ENCODE measurements around the gene AEBP1.

AEBP1 gene

DNA sequence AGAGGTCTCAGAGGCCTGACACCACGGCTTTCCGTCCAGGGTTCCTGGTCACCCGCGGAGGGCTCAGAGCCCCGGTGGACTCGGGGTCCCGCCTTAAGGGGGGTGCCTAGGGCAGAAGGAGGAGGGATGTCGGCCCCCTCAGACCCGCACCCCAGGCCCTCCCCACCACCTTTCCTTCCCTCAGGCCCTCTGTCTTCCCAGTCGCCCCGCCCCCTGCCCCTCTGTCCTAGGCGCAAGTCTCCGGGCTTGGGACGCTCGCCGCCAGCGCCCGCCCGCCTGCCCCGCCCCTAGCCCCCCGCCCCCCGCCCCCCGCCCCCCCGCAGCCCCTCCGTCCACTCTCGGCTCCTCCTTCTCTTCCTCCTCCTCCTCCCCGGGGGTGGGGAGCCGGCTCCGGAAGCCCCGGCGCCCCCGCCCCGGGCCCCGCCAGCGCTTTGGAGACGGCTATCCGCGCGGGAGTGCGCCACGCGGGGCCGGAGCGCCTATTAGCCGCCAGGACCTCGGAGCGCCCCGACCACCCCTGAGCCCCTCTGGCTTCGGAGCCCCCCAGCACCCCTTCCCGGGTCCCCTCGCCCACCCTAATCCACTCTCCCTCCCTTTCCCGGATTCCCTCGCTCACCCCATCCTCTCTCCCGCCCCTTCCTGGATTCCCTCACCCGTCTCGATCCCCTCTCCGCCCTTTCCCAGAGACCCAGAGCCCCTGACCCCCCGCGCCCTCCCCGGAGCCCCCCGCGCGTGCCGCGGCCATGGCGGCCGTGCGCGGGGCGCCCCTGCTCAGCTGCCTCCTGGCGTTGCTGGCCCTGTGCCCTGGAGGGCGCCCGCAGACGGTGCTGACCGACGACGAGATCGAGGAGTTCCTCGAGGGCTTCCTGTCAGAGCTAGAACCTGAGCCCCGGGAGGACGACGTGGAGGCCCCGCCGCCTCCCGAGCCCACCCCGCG is at the start of gene AEBP1:
TSS of gene AEBP1 (plus strand) at position 423 of the 937 bp plus-strand sequence. CDS start at position 744, 321 bp downstream.
- DNase-seq (ENCODE audit: low read depth in 2 of 3, low spot score in 1 of 3): no peak

GRCh38 chr7:44056681-44057080 is 47.5 kb upstream of the AEBP1 start:
- DNase-seq (ENCODE audit: low read depth in 2 of 3, low spot score in 1 of 3): no peak

DNA sequence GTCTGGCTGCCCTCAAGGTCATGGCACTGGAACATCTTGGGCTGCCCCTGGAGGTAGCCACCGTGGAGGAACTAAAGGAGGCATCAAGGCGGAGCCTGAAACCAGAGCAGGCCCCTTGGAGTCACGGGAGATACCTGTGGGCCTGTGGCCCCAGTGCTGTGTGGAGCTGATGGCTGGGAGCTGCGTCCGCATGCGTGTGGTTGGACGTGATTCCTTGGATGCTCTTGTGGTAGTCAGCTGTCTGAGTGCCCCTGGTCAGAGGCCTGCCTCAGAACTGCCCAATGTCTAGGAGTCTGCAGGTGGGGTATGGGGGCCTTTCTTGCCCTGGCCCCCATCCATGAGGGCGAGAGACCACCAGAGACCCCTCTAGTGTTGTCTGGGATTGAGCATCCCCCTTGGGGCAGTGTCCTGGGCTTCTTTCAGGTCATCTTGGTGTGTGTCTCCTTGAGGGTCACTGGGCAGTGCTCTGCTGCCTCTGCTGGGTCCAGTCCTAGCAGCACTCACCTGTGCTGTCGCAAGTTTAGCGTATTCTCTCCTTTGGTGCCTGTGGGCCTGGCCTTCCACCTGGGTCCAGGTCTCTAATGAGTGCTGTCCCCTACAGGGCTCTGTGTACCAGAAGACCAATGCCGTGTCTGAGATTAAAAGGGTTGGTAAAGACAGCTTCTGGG is 46.8 kb upstream of the AEBP1 start:
- no peak for DNase-seq (ENCODE audit: low read depth in 2 of 3, low spot score in 1 of 3)

DNA sequence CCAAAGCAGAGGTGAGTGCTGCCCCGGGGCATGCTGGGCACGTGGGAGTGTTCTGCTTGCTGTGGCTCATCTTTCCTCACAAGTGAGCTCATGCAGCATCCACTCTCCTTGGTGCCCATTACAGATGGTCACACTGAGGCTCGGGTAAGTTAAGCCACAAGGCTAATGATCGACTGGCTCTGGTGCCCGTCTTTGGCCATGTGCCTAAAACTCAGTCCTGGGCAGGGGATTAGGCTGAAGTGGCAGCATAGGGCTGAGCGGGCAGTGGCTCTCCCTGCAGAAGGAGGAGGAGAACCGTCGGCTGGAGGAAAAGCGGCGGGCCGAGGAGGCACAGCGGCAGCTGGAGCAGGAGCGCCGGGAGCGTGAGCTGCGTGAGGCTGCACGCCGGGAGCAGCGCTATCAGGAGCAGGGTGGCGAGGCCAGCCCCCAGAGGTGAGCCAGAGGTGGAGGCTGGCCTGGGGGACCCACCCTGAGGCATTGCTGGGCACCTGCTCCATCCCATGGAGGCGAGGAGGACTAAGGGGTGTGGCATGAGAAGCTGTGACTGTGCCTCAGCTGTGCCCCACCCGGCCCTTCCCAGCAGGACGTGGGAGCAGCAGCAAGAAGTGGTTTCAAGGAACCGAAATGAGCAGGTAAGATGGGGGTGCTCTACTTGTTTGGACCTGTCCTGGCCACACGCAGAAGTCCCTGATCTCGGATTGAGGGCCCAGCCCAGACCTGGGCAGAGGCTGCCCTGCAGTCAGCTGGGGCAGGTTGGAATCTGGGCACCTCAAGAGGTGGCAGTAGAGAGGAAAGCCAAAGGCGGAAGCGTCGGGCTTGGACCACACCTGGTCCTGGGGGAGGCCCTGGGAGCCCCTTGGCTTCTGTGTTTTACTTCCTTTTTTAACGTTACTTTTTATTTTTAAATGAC is 46.0 kb upstream of the AEBP1 start:
- DNase-seq (ENCODE audit: low read depth in 2 of 3, low spot score in 1 of 3): no peak

DNA sequence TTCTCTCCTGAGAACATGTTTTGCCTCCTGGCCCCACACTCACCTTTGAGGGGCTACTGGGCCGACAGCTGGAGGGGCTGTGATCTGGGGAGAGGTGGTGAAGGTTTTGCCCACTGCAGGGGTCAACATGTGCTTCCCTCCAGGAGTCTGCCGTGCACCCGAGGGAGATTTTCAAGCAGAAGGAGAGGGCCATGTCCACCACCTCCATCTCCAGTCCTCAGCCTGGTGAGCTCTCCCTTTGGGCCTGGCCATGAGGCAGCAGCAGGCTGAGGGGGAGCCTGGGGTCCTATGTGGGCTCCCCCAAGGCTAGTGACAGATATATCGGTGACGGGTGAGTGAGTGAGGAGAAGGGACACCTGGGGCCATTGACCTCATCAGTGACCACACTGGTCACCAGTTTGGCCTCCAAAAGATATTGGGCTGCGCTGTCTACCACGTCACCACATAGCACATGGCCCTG is 45.4 kb upstream of the AEBP1 start:
- no peak for DNase-seq (ENCODE audit: low read depth in 2 of 3, low spot score in 1 of 3)

DNA sequence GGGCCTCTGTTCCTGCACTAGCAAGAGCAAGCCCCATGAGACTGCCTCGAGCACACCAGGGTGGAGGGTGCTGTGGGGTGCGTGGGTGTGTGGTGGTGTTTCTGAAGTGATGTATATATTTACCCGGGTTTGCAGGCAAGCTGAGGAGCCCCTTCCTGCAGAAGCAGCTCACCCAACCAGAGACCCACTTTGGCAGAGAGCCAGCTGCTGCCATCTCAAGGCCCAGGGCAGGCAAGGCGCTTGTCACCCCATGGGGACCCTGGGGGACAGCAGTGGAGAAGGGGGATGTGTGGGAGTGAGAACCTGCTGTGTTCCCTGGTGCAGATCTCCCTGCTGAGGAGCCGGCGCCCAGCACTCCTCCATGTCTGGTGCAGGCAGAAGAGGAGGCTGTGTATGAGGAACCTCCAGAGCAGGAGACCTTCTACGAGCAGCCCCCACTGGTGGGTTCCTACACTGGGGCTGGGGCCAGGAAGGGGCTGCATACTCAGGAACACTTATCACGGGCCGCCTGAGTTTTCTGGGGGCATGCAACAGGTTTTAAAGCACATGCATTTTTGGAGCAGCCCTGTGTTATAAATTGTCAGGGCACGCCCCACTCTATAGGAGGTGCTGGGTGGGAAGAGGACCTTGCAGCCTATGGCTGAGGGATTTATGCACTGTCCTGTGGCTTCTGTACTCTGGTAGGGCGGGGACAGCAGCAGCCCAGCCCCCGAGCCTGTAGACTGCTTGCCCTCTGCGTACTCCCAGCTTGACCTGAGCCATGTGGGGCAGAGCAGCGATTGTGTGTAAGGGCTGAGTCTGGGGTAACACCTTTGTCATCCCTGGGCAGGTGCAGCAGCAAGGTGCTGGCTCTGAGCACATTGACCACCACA is 44.7 kb upstream of the AEBP1 start:
- DNase-seq (ENCODE audit: low read depth in 2 of 3, low spot score in 1 of 3): no peak

- no peak for DNase-seq (ENCODE audit: low read depth in 2 of 3, low spot score in 1 of 3)
Observed at GRCh38 chr7:44060091-44060947, 43.8 kb upstream of the AEBP1 start.

DNA sequence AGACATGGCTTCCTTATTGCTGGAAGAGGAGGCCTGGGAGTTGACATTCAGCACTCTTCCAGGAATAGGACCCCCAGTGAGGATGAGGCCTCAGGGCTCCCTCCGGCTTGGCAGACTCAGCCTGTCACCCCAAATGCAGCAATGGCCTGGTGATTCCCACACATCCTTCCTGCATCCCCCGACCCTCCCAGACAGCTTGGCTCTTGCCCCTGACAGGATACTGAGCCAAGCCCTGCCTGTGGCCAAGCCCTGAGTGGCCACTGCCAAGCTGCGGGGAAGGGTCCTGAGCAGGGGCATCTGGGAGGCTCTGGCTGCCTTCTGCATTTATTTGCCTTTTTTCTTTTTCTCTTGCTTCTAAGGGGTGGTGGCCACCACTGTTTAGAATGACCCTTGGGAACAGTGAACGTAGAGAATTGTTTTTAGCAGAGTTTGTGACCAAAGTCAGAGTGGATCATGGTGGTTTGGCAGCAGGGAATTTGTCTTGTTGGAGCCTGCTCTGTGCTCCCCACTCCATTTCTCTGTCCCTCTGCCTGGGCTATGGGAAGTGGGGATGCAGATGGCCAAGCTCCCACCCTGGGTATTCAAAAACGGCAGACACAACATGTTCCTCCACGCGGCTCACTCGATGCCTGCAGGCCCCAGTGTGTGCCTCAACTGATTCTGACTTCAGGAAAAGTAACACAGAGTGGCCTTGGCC is 43.0 kb upstream of the AEBP1 start:
- DNase-seq (ENCODE audit: low read depth in 2 of 3, low spot score in 1 of 3): no peak

- DNase-seq (ENCODE audit: low read depth in 2 of 3, low spot score in 1 of 3): no peak
Observed at GRCh38 chr7:44061645-44062179, 42.4 kb upstream of the AEBP1 start.

DNA sequence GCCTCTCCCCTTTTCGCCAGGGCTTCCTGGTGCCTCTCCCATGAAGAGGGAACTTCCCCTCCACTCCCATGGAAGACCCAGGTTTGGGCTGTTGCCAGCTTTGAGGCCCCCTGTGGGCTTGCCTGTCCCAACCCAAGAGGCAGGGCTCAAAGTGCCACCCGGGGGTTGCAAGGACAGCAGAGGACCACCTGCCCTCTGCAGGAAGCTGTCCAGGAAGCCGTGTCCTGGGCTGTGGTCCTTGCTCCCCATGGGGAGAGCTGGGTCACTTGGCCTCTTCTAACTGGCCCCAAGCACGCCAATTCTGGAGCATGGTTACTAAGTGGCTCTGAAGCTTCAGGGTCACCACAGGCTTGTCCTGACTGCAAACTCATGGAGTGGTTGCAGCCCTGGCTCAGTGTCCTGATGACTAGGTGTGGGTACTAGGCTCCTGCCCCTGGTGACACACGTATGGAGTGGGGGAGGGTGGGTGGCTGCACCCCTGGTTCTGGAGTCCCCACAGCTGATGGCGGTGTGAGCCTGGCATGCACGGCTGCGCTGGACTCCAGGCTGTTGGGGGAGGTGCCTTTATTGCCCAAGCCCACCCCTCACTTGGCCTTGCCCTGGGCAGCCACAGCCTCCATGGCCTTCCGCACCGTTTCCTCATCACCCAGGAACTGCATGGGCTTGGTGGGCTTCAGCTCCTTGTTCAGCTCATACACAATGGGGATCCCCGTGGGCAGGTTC is 41.8 kb upstream of the AEBP1 start:
- DNase-seq (ENCODE audit: low read depth in 2 of 3, low spot score in 1 of 3): no peak

DNA sequence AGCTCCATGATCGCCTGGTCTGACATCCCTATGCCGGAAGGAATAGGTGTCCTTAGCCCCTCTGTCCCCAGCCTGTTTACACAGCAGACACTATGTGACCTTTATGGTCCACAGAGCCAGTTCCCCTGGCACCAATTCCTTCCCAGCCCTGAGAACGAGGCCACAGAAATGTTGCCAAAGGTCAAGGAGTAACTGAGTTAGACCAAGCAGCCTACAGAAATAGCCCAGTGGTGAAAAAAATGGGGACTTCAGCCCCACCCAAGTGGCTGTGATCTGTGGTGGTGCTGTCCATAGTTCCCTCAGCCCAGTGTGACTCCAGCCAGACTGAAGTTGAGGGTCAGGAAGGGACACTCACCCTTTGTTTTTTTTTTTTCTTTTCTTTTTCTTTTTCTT is 41.2 kb upstream of the AEBP1 start:
- DNase-seq (ENCODE audit: low read depth in 2 of 3, low spot score in 1 of 3): no peak

DNA sequence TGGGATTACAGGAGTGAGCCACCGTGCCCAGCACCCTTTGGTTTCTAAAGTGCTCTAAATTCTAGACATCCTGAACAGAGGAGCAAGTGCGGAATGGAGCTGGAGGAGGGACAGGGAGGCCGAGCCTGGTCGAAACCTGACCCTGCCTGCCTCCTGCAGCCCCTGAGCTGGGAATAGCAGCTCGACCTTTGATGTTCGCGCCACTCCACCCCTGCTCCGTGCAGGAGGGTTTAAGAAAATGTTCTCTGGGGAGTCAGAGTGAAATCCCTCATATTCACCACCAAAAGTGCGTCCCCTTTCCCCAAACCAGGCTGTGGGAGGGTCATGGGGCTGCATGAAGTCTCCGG is 40.6 kb upstream of the AEBP1 start:
- DNase-seq (ENCODE audit: low read depth in 2 of 3, low spot score in 1 of 3): no peak

GRCh38 chr7:44063894-44064651 is 40.1 kb upstream of the AEBP1 start:
- DNase-seq (ENCODE audit: low read depth in 2 of 3, low spot score in 1 of 3): no peak

- no peak for DNase-seq (ENCODE audit: low read depth in 2 of 3, low spot score in 1 of 3)
Observed at GRCh38 chr7:44064791-44065430, 39.2 kb upstream of the AEBP1 start.

DNA sequence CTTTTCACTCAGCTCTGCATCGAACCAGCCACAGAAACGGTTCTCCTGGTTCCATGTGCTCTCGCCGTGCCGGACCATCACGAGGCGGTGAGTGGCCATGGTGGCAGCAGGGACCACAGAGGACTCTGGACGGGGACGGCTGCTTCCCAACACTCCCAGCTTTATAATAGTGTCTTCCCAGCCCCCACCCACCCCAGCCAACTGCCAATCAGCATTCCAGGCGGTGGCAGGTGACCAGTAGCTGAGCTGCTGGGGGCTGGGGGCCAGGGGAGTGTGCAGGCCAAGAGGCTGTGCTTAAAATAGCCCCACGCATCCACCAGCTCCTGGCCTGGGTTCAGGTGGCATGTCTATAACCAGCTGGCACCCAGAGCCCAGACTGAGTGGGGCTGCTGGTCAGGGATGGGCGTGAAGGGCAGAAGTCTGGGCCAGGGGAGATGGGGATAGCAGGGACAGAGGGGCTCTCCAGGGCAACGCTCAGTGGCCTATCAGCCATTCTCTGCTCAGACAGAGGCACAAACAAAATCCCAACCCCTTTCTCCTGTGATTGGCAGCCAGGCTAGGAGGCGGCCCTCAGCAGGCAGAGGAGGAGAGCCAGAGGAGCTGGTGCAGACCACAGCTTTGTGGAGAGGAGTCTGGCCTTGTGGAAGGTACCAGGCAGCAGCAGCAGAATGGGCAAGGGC is 38.6 kb upstream of the AEBP1 start, which contains the start of gene PGAM2:
TSS of gene PGAM2 (minus strand) at position 137 of the 680 bp plus-strand sequence. CDS start at position 99, 38 bp downstream.
- DNase-seq (ENCODE audit: low read depth in 2 of 3, low spot score in 1 of 3): no peak

- DNase-seq (ENCODE audit: low read depth in 2 of 3, low spot score in 1 of 3): no peak
Observed at GRCh38 chr7:44066111-44066460, 38.1 kb upstream of the AEBP1 start.
